SKM-1 (cell line): ENCODE measurements around the gene KRT81.
"Not testable (repeated sequence)": the region's sequence is repeated elsewhere in the genome, so short reads cannot be mapped to it uniquely, and the experiment has no call there.

ENCODE experiments used
- DNase-seq: peaks from one replicate; lab custom pipeline; 2025; ENCODE audit not compliant: unreplicated experiment; lab: John Stamatoyannopoulos, UW

The KRT81 gene

DNA sequence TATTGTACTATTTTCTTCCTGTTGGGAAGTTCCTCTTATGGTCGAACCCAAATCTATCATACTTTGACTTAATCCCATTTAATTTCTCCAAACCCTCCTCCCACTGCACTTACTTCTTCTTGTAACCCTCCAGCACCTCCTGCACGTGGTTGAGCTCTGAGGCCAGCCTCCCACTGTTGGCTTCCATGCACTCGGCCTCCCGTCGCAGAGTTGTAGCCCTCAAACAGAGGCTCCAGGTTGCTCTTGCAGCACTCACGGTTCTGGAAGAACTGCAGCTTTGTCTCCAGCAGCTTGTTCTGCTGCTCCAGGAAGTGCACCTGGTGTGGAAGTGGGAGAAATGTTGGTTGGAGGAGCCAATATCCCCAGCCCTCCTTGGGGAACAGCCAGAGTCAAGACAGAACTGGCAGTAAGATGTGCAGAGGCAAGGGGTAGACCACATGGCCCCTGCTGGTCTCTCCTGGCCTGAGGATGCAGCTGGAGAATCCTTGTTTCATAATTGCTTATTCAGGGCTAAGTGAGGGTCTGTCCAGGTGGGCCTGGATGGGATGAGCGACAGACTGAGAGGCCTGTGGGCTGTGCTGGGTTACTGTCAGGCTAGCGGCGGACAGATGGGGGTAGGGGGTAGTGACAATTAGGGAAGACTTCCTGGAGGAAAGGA is 35.3 kb downstream of the KRT81 start:
- no peak for DNase-seq

DNA sequence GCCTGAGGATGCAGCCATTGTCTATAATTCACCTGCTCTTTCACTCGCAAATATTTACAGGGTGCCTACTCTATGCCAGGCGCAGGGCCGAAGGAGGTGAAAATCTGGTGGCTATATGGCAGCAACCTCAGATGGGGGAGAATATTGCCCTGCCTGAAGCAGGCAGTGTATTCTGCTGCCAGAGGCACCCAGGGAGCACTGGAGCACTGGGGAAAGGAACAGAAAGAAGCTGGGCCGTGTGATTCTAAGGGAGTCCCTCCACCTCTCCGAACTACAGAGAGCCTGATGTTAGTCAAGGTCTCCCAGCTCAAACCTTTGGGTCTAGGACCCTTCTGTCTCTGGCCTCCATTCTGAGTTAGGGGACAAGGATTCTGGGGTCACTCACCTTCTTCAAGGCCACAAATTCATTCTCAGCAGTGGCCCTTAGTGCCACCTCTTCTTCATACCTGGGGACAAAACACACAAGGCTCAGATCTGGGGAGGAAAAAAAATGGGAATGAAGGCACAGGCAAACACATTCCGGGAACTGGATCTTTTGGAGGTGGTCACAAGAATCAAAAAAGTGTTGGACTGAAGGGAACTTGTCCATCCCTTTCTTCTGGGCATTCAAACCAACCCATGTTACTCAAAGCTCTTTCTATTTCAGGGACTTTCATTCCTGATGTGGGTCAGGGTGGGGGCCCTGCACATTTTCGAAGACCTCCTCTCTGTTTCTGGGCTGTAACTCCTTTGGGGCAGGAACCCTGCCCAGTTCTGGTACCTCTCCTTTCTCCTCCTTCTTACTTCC is 36.2 kb downstream of the KRT81 start:
- no peak for DNase-seq

DNA sequence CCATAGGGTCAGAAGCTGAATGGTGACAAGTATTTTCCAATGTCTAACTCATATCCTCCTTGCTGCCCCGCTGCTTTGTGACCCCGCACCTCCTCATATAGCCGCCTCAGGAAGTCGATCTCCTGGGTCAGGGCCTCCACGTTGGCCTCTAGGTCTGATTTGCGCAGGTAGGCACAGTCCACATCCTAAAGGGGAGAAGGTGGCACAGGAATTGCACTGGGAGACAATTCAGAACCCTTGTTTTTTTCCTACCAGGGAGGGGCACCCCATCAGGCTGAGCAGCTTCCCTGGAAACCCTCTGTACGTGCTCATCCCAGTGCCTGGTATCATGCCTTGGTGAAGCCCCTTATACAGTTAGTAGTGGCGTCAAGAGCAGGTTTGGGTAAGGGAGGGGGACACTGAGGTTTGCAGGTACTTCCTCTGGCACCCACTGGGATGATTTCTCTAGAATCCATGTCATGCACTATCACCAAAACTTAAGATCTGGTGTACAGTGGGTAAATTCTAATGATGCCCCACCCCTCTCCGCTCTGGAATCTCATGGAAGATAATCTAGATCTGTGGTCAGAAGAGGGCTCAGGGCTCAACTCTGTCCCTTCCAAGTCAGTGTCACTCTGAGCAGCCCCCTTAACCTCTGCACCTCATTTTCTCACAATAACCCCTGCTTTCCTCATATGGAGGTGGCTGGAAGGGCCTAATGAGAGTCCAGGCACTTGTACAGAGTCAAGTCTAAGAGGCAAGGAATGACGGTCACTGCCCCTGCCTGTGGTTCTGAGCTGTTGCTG is 37.0 kb downstream of the KRT81 start:
- no peak for DNase-seq

DNA sequence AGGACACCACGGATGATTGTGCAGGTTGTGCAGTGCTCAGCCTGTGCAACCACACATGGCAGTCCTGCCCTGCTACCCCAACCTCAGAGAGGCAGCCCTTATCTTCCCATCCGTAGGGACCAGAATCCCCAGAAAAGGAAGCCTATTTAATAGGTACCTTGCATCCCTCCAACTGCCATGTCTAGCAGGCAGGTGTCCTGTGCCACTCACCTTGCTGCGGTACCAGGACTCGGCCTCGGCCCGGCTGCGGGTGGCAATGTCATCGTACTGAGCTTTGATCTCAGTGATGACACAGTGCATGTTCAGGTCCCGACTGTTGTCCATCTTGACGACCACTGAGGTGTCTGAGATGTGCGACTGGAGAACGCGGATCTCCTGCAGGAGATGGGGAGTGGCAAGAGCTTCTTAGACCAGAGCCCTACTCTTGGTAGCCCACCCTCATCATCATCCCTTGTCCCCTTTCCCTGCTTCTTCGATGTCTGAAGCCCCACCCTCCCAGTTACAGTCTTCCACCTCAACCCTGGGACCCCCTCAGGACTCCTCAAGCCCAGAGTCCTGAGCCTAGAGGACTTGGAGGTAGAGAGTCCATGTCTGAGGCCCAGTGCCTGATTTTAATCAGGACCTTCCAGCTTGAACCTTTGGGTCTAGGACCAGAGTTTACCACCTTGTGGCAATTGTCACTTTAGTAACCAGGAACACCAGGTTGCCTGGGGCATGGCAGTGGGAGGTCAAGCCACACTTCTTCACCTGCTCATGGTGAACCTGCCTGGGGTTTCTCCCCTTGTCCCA is 37.7 kb downstream of the KRT81 start:
- no peak for DNase-seq

DNA sequence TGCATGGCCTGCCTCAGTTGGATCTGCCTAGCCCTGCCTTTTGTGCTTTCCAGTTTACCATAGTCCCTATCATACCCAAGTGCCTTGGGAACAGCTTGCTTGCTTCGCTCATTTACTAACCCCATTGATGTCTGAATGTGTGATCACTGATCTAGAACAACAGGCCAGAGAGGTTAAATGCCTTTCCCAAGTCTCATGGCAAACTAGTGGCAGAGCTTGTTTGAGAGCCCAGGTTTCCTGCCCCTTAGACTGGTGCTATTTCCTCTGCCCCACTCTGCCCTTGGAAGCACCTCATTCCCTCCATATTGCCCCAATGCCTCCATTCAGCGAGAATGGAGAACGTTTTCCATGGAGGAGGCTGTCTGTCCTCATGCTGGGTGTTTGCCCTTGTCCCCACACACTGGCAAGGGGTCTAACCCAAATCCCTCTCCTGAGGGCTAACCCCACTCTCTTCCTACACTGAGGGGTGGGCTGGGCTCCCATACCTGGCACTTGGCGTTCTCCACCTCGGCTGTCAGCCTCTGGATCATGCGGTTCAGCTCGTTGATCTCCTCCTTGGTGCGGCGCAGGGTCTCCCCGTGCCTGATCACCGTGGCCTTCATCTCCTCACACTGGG is 38.5 kb downstream of the KRT81 start:
- DNase-seq: no peak

DNA sequence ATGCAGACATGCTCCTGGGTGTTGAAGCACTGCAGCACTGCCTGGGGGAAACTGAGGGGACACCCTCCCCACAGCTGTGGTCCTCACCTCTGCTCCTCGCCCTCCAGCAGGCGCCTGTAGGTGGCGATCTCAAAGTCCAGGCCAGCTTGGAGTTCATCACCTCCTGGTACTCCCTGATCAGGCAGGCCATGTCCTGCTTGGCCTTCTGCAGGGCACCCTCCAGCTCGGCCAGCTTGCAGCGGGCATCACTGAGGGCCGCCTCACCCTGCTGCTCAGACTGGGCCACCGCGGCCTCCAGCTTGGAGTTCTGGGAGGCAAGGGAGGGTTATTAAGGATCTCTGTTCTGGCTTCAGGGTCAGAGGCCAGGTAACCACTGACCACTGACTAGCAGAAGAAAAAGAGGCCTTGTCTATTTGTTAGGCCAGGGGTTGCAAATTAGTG is 39.1 kb downstream of the KRT81 start:
- DNase-seq: not testable (repeated sequence)

DNA sequence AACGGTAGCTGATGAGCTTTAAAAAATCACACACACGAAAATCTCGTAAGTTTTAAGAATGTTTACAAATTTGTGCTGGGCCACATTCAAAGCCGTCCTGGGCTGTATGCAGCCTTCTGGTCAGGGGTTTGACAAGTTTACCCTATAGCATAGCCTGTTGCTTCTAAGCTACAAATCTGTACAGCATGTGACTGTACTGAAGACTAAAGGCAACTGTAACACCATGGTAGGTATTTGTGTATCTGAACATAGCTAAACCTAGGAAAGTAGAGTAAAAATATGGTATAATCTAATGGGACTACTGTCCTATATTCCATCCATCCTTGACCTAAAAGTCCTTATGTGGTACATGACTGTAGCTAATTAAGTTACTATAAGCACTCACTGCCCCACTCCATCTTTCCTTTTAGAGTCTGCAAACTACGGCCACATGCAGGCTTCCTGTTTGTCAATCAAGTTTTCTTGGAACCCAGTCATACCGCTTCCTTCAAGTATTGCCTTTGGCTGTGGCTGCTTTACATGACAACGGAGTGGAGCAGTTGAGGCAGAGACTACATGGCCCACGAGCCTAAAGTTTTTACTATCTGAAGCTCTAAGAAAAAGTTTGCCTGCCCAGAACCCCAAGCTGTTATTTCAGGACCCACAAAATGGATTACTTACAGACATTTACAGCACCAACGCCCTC is 39.8 kb downstream of the KRT81 start:
- DNase-seq: no peak

DNA sequence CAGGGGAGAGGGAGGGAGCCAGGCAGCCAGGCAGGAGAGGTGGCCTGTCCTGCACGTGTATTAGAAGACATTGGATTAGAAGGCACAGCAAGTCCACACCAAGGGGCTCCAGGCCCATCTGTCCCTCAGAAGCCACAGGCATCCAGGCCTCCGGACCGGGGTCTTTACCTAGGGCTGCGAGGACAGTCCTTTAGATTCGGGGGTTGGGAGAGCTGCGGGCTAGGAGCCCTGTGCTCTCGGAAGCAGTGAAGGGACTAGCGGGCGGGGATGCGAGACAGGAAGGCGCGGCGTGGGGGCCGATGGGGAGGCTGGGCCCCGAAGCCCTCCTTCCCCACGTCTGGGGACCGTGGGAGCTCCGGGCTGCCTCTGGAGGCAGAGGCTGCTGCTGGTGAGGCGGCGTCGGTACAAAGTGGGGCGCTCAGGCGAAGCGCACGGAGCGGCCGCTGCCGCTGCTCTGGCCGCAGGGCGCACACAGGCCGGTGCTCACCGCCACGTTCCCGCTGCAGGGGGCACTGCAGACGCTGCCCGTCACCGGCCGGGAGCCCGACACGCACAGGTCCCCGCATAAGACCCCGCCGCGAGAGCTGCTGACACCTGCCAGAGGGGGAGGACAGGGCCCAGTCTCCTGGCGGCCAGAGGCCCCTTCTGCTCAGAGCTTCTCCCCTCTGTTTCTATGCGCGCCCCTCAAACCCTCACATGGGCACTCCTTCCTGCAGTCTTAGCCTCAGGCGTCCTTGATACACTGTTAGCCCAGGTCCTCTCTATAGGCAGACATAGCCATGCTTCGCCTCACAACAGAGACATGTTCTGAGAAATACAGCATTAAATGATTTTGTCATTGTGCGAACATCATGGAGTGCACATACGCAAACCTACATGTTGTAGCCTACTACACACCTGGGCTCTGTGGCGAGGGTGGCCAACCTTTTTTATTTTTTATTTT is 41.0 kb downstream of the KRT81 start:
- no peak for DNase-seq

DNA sequence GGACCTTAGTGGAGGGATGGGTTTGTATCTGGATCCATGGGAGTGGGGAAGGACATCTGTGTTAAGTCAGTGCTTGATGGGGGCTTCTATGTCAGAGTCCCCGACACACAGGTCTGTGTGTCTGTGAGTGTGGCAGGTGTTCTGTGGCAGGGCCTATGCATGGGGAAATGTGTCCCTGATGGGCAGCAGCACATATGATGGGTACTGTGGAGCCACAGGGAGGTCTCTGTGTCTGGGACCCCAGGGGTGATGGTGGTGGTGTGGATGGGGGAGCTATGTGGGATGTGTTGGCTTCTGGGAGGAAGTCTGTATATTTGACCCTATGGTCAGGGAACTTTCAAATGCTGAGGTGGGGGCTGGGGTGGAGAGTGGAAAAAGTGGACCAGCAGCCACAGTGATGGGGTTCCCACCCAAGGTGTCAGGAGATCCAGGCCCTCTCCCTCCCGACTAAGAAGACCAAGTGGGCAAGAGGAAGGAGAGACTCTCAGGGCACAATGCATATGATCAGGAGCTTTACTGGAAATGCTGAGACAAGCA is 41.8 kb downstream of the KRT81 start:
- DNase-seq: no peak

DNA sequence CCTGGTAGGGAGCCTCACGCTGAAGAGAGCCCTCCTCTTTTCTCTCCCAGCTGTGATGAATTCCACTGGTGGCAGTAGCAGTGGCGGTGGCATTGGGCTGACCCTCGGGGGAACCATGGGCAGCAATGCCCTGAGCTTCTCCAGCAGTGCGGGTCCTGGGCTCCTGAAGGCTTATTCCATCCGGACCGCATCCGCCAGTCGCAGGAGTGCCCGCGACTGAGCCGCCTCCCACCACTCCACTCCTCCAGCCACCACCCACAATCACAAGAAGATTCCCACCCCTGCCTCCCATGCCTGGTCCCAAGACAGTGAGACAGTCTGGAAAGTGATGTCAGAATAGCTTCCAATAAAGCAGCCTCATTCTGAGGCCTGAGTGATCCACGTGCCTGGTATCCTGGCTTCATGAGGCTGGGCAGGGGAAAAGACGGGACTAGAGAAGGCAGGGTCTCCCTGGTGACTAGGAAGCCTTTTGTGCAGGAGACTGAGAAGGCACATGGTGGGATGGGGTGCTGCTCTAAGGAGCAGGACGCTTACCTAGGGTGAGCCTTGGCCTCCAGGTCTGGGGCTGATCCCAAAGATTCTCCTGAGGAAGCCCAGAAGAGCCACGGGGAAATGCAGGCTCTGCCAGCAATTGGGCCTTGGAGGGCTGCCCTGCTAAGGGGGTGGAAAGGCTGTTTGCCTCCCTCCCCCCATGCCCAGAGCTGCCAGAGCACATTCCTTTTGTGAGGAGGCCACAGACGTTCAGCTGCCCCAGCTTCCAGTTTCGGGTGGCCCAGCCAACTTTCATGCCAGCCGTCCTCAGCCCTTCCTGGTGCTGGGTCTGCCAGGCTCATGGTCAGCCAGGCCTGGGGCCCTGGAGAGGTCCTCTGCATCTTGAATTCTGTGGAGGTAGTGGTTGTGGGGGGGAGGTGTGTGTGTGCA is 42.5 kb downstream of the KRT81 start:
- DNase-seq: no peak

DNA sequence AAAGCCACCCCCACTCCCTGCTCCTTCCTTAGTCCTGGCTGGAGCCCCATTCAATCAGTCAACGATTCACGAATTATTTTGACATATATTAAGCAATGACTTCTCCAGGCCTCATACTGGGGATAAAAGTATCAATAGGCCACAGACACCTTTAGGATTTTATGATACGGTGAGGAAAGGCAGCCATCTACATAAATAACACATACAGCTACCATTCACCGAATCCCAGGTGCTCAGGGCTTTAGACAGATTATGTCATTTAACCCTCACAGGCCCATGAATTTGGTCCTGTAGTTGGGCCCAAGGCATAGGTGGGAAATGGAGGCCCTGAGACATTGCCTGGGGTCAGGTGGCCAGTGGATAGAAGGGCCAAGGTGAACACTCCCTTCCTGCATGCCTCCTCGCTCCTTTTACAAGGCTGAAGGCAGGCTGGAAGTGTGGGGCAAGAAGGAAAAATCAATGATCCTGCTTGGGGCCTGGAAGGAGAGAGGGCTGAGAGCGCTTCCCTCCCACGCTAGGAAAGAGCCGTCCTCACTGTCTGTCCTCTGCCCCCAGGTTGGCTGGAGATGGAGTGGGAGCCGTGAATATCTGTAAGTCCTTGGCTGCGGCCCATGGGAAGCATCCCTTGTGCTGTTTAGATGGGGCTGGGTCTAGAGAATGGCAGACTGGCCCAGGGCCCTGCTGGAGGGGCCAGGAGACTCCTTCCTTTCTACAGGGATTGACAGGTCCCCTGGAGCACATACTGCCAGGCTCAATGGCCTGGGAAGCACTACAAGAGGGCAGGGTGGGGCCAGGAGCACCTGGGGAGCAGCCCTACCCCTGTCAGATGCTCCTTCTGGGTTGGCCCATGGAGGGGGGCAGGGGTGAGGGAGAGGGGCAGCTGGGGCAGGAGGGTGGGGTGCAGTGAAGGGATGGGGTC is 43.5 kb downstream of the KRT81 start:
- DNase-seq: no peak

DNA sequence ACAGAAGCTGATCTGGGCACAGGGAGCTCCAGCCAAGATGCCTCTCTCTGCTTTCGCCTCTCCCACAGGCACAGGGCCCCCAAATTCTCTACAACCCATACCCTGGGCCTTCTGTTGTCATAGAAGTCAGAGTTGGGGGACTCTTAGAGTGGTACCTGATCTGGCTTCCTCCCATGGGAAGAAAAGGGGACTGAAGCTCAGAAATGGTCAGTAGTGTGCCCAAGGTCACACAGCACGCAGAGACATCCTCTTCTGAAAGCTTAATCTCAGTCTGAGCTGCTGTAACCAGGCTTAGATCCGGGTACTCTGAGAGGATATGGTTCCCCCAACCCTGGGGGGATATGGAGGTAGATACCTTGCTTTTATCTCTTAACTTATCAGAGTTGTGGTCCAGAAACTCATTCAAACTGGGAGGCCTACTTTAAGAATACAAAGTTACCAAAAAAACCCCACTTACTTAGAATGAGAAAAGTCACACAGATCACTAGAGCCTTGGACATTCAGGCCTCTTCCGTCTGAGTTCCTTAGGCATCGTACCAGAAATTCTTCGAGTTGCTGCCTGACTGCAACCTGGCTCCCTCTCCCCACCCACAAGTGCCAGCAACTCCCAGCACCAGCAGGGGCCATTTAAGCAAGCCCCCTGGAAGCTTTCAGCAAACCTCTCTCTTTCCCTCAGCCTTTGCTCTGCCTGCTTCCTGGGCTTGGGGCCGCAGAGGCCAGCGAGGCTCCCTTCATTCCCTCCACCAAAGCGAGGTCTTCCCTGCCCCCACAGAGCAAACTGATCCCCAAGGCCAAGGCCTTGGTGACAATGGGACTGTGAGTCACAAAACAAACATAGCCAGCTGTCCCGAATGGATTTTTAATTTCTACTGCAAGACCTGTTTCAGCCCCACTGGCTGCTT is 44.4 kb downstream of the KRT81 start:
- no peak for DNase-seq

DNA sequence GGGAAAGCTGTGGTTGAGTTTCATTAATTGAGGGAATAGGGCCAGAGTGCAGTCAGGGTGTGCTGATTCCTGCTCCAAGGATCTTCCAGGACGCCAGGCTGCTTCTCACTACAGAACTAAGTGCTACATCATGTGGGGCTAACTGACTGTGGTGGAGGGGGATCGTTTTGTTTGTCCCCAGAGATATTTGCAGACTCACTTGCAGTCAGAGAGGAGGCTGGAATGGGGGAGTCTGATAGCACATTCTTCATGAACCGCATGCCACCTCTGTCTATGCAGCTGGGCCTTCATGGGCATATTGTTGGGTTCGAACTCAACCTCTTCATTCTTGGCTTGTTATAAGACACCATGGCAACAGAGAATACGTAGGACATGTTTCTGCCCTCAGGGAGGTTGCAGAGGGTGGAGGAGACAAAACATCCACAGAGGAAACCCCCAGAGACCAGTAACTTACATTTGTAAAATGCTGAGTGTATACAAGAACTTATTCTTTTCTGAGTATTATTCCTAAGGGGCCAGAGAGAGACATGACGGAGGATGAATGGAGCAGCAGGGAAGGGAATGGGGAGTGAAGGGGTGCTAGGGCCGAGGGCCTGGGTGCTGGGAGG is 45.3 kb downstream of the KRT81 start:
- DNase-seq: no peak

DNA sequence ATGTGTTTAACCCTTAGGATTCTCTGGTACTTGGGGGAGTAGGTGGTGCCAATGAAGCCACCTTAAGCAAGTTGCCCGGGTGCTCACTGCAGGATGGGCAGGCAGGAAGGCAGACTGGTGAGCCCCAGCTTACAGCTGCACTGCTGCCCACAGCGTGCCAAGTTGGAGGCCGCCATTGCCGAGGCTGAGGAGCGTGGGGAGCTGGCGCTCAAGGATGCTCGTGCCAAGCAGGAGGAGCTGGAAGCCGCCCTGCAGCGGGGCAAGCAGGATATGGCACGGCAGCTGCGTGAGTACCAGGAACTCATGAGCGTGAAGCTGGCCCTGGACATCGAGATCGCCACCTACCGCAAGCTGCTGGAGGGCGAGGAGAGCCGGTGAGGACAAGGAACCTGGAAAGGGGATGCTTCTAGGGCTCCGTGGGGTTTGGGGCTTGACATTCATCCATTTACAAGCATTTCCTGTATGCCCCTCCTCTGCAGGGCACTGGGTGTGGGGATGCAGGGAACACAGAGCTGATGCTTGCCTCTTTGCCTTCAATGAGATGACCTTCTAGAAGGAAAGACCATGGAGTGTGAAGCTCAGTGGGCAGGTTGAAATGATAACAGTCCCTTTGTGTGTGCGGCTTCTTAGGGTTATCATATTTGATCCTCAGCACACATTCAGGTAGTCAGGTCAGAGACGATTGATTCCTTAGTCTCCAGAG is 45.9 kb downstream of the KRT81 start:
- no peak for DNase-seq

DNA sequence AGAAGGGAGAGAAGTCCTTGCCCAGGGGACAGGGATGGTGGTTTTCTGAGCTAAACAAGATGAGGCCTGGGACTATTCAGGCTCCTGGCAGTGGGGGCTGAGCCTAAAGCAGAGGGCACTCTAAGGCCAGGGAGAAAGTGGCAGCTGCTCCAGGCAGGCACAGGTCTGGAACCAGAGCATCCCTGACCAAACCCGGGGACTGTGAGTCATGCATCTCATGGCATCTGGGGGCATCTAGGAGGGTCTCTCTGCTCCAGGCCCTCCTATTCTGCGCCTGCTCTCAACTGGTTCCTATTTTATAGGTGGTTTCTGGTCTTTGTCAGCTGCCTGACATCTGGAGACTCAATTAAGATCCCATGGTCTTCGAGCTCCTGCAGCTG is 46.7 kb downstream of the KRT81 start:
- DNase-seq: no peak
